Measurements from ENCODE around the gene ZNF778.
"Not testable (repeated sequence)": the region's sequence is repeated elsewhere in the genome, so short reads cannot be mapped to it uniquely, and the experiment has no call there.

Gene ZNF778

DNA sequence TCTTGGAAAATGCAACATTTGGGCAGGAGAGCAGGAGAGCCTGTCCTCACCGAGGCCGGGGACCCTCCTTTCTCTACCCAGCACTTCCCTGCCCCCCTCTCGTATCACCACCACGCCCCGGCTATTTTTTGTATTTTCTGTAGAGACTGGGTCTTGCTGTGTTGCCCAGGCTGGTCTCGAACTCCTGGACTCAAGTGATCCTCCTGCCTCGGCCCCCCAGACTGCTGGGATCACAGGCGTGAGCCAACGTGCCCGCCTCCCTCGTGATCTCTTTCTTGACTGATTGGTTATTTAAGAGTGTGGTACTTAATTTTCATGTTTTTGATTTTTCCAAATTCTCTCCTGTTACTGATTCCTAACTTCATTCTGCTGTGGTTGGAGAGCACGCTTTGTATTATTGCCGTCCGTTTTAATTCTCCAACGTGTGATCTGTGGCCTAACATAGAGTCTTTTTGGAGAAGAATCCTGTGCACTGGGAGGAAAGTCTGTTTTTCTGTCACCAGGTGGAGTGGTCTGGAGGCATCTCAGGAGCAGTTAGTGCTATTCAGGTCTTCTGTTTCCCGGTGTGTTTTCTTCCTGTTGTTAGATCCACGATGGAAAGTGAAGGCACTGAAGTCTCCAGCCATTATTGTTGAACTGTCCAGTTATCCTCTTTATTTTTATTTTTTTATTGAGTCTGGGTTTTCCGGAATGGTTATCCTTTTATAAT, 40.4 kb downstream of the ZNF778 start:
- DNase-seq, result no peak

DNA sequence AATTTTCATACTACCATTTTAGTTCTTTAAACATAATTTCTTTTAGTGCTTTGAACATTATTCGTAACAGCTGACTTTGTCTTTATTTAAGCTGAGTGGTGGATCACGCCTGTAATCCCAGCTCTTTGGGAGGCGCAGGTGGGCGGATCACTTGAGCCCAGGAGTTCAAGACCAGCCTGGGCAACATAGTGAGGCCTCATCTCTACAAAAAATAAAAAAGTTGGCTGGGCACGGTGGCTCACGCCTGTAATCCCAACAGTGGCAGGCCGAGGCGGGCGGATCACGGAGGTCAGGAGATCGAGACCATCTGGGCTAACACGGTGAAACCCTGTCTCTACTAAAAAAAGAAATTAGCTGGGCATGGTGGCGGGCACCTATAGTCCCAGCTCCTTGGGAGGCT, 42.4 kb downstream of the ZNF778 start:
- DNase-seq, result not testable (repeated sequence)

DNA sequence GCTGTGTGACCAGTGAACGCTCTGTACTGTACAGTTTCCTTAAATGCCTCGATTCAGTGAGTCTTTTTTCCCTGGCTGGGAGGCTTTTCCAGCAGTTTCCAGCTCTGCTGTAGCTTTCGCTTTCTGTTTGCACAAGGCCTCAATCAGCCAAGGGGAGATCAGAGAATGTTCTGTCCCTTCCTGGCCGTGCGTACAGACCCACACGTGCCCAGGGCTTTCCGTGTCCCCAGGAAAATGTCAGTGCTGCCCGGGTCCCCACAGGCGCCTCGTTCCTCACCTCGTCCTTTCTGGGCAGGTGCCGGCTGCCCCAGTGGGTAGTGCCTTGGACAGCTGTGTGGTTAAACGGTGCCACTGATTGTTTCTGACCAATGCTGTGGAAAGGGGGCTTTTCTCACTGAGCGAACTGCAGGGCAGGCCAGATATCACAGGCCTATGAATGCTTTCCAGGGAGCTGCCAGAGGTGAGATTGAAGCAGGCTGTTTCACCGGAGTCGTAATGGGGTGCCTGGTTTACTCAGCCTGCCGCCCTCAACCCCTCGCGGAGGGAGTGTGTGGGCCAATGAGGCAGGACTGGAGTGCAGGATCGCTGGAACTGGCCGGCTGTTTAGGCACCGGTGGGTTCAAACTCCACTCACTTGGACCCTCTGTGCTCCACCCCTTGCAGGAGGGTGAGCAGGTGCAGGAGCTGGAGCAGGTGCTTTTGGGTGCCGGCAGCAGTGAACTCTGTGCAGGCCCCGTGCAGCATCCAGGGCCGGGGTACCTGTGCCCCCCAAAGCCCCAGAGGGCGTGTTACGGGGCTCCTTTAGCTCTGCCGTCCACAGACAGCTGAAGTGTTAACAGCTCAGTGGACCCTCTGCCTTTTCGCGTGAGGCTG, 44.4 kb downstream of the ZNF778 start:
- no peak for DNase-seq

DNA sequence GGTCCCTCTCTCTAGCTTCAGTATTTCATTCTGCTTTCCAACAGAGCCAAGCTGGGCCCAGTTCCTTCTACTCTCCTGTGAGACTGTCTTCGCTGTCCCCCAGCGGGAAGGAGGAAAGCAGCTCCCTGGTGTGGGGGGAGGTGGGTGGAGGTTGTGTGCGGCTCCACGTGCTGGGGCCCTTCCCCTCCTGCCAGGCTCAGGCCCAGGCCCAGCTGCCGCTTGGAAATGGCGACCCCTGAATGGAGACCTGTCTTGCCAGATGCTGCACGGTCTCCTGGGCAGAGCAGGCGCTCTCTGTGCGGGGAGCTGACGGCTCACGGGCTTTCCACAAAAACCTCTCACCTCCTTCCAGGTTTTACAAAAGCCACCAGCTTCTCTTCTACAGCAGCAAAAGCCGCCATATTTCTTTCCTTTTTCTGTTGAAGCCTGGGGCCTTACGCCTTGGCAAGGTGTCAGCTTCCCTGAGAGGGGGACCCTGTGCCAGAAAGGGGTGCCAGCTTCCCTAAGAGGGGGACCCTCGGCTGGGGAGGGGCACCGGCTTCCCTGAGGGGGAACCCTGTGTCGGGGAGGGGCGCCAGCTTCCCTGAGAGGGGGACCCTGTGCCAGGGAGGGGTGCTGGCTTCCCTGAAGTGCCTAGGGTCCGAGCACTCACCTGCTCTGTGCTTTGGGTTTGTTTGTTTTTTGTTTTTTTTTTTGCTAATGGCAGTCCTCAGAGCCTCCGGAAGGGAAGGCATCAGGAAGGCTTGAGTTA, 47.5 kb downstream of the ZNF778 start:
- no peak for DNase-seq

DNA sequence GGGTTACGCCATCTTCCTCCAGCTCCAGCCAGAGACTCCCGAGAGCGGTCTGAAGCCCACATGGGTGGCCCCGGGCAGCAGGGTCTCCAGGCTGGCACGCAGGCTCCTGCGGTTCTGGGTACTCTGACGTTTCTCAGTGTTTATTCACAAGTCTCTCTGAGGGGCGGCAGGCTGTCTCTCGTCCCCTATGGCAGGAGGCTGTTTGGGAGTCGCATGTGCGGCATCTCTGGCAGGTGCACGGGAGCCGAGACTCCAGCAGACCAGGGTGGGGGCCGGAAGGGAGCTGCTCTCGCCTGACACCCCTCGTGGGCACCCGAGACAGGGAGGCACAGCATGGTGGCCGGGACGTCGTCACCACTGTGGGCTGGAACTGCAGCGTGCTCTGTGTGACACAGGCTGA, 48.1 kb downstream of the ZNF778 start:
- no peak for DNase-seq

DNA sequence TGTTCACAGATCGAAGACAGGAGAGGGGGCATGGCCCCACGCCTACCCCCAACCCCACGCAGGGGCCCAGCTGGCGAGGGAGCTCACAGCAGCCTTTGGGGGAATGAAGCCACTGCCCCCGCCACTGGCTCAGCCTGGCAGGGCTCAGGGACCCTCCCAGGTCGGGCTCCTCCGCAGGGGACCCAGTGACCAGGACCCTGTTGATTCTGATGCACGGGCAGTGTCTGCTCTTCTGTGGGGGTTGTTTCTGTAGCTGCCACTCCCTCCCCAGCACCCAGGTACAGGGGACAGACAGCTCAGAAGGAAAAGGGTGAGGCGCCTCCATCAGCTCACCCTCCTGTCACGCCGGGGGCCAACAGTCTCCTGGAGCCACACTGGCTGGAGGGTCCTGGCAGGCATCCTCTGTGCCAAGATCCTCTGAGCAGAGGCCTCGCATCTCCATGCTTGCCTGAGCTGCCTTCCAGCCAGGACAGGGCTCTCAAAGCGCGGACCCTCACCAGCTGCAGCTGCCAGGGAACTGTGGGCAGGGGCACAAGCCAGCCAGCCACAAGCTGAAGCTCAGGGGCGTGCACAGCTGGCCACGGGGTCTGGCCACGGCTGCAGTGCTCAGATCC, 49.1 kb downstream of the ZNF778 start:
- no peak for DNase-seq

DNA sequence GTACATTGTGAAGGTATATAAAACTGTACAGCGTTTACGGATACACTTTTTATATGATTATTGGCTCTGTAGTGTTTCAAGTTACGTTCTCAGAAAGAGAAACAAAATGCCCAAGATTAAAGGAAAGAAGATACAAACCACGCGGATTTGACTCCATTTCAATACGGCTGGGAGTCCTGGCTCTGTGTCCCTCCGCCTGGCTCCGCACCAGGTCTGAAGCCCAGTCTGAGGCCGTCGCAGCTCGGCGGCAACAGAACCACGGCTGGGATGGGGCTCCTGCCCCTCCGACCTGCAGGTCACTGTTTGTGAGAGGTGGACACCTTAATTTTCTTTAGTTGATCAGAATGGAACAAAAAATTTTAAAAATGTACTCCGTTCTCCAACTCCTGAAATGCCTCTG, 50.2 kb downstream of the ZNF778 start:
- not testable (repeated sequence) for DNase-seq

DNA sequence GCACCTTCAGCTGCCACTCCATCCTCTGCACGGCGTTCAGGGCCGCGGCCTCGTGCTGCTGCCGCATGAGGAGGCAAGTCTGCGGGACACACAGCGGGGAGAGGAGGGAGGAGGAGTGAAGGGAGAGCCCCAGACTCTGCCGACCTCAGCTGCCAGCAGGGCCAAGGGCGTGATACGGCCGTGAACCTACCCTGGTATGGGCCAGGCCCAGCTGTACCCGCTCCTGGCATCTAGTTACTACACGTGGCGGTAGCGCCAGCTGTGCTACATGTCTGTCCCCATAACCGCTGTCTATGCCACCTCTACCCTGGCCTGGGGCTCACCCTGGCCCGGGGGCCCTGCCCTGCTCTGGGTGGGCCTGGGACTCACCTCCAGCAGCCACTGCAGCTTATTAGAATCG, 51.1 kb downstream of the ZNF778 start:
- DNase-seq, result no peak

DNA sequence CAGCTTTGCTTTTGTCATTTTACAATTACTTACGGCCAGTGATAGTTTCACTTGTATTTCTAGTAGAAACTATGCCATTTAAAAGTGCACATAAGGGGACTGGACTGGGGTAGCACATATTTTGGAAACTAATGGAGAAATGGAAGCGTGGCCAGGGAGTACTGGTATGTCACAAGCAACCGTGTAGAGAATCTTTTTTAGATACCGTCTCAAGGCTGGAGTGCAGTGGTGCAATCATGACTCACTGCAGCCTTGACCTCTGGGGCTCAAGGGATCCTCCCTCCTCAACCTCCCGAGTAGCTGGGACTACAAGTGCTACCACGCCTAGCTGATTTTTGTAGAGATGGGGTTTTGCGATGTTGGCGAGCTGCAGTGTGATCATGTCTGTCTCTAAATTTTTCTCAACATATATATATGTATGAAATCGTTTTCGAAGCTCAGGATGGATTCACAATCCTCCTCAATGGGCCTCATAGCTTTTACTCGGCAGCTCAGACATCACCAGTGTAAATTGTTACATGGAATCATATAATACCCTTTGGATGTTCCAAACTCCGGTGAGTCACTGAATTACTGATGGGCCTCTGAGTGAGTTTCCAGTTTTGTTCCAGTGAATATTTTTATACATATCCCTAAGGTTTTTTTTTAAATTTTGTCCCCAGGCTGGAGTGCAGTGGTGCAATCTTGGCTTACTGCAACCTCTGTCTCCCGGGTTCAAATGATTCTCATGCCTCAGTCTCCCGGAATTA, 51.7 kb downstream of the ZNF778 start:
- DNase-seq, result peak; percentile 18

DNA sequence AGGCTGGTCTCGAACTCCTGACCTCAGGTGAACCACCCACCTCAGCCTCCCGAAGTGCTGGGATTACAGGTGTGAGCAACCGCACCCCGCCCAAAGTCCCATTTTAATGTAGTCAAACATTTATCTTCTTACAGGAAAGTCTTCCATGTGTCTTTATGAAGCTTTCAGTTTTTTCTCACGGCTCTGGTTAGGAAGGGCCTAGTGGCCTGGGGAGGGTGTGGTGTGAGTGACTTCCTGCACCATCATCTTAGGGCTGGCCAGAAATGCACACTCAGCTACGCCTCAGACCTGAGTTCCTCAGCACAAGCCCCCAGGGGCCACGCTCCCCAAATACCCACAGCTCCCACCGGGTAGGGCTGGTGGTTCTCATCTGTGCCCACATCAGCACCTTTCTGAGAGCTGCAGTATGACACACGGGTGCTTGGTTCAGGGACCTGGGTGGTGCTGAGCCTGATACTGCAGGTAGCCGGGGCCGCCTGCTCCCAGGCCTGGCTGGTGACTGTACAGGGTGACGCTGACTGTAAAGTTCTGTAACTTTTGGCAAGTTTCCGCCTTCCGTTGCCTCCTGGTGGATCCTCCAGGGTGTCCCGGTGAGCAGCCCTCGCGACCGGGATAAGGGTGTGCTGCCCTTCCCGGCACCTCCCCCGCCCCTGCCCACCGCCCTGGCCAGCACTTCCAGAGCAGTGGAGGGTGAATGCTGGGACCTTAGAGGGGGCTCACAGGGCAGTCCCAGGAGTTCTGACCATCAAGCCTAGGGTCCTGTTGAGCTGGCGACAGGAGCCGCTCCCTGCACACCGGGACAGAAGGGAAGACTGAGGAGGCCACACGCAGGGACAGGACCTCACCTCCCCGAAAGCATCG, 52.5 kb downstream of the ZNF778 start:
- no peak for DNase-seq

DNA sequence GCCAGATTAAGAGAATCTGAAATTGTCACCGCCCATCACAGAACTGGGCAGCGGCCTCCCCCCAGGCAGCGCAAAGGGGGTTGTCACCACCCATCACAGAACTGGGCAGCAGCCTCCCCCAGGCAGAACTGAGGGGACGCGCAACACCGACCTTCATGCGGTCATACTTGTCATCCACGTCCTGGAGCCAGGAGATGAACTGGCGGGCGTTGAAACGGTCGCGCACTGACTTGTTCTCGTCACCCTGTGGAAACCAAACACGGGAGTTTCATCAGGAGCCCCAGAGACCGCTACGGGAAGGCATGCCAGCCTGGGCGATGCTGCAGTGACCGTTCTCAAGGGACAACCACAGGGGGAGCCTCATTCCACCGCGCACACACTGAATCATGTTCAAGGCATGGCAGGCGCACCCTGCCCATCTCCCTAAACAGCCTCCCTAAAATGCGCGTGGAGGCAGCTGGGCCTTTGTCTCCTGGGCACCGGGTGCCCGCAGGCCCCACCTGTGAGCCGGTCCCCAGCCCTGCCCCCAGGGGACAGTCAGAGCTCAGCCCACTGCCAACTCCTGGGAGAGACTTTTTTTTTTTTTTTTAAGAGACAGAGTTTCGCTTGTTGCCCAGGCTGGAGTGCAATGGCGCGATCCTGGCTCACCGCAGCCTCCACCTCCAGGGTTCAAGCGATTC, 53.3 kb downstream of the ZNF778 start:
- DNase-seq, result no peak

DNA sequence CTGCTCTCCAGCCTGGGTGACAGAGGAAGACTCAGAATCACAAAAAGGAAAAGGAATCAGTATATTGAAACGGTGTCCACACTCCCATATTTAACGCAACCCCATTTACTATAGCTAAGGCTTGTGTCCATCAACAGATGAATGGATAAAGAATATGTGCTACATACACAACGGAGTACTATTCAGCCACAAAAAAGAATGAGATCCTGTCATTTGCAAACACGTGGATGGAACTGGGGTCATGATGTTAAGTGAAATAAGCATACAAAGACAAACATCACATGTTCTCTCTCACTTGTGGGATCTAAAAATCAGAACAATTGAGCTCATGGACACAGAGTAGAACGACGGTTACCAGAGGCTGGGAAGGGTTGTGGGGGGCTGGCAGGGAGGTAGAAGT, 55.1 kb downstream of the ZNF778 start:
- DNase-seq, result no peak

DNA sequence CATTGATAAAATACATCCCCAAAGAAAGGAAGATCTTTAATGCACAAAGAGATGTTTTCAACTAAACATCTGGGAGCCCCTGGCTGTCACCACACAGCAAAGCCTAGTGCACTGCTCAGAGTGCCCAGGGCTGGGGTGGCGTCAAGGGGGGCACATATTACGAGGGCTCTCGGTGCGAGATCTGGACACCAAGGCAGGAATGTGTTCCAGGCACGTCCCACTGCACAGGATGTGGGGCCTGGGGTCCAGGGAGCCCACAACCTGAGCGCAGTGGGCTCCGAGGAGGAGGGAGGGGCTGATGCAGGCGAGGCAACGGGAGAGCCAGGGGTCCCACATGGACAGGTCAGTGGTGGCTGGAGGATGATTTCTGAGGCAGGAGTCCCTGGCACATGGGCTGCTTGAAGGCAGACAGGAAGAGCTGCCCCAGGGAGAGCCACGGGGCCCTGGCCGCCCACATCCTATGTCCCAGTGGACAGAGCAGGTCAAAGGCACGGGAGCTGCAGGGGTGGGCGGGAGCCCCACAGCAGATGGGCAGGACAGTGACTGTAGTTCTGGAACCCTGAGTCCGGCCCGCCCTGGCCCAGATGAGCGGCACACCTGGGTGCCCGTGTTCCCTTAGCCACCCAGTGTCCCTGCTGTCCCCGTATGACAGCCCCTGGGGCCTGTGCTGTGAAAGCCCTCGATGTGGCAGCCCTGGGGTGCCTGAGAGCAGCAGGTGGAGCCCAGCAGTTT, 56.4 kb downstream of the ZNF778 start:
- DNase-seq, result no peak

DNA sequence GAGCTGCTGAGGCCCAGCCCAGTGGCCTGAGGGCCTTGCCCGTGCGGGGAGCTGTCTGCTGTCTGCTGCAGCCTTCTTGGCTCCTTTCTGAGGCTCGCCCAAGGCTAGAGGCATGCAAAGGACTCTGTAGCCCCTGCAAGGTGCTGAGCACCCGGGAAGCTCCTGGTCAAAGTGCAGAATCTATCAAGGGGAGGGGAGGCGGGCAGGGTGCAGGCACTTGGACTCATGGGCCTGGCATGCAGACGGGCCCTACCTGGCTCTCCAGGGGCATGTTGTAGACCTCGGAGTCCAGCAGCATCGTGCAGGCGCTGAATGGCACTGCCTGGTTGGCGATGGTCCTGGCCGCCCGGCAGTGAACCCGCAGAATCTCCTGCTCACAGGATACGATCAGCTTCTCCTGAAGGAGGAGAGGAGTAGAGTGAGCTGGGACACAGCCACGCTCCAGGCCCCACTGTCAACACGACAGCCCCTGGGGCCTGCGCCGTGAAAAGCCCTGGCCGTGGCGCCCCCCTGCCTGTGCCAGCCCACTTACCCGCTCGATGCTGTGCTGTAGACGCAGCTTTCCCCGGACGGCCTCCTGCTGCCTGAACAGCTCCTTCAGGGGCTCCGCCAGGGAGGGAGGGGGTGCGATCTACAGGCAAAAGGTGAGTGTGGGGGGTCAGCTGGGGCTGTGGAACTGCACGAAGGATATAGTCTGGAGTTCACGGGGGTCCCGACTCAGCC, 57.2 kb downstream of the ZNF778 start:
- DNase-seq, result no peak

DNA sequence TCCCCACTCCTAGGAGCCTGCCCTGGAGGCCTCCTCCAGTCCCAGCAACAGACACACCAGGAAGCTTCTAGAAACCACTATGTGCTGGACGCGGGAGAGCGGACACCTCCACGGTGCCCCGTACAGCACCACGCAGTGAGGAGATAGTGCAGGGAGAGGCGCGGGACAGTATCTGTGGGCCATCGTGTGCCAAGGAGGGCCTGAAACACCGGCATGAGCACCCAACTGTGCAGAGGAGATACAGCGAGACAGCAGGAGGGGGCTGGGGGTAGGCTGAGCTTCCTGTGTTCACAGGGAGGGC, 57.7 kb downstream of the ZNF778 start:
- DNase-seq, result no peak

DNA sequence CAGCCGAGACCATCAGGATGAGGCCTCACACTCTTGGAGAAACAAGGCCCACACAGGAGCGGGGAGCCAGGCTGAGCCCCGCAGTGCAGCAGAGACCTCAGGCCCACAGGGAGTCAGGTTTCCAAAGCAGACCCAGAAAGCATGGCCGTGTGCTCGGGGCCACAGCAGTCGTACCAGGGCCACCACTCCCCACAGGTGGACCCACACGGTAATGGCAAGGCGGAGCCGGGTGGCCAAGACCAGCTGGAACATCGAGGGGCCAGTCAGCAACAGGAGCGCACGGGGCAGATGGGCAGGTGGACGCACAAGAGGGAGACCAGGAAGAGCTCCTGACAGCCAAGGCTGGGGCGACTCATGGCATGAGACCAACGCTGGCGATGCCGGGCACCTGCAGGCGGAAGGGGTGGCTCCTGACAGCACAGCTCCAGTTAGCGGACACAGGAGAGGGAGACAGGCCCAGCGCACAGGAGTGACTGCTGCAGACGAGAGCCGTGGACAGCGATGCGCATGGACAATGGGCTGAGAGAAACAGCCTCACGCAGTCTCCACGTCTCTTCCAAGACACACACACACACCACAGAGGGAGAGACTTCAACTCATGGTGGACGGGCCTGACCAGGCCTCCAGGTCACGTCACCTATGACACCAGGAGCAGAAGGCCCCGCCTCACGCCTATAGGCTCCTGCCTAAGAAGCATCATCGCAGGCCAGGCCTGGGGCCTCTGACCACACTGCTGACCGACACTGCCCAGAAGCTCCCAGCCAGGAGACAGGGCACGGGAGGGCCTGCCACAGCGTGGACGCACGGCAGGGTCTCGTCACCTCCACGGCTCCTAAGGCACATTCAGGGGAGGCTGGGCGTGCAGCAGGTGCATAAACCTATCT, 58.6 kb downstream of the ZNF778 start:
- DNase-seq, result no peak

DNA sequence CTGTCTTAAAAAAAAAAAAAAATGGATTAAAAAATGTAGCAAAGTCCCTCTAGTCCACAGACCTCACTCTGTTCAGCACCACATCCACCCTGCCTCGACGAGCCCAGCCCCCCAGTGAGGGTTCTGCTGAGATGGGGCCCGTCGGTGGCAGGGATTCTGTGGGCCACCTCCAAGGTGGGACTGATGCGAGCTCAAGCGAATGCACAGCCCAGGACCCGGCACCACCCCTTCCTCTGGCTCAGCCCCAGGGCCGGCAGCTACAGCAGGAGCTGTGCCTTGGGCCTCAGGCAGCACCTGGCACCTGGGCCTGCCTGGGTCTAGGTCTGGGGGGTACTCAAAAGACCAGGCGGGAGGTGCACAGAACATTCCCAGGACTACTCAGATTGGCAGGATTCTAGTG, 59.5 kb downstream of the ZNF778 start:
- DNase-seq, result no peak

DNA sequence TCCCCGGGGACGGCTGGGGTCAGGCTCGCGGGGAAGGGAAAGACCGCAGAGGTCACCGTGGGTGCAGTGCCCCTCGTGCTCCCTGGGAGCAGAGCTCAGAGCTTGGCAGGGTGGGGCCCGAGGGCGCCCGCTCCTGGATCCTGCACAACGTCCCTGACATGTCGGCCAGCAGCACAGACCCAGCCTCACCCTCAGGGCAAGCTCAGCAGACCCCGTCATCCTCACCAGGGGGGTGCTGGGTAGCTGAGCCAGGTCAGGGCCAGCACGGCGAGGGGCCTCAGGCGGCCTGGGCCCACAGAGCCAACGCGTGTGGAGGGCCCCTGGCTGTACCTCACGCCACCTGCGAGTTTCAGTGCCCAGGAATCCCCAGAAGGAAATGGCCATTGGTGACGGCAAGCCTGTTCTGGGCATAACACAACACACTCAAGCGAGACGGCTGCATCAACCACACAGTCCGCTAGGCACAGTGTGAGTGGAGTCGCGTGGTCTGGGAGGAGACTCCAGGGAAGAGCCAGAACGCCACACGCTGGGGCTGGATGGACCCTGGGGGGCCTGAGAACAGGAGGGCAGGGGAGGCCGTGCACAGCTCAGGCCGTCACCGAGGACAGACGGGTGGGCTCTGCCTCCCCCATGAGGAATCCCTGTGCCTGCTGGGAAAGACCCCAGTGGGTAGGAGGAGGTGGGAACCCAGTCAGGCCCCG, 60.3 kb downstream of the ZNF778 start:
- no peak for DNase-seq
